NT2/D1 (cell line): ENCODE measurements around the gene DIP2C.

Source experiments
- SUZ12 ChIP-seq: IDR thresholded peaks from 2 replicates; pipeline ENCODE4 v1.6.1; 2011; ENCODE audit not compliant: insufficient read length, insufficient read depth; ENCODE audit errors: extremely low read depth
- YY1 ChIP-seq: IDR thresholded peaks from 2 replicates; pipeline ENCODE4 v1.6.1; 2011; ENCODE audit not compliant: insufficient read length, insufficient read depth
- ZNF274 ChIP-seq: IDR thresholded peaks from 2 replicates; pipeline ENCODE4 v1.6.1; 2011; ENCODE audit warnings: mild to moderate bottlenecking, low read depth, low read length

DNA sequence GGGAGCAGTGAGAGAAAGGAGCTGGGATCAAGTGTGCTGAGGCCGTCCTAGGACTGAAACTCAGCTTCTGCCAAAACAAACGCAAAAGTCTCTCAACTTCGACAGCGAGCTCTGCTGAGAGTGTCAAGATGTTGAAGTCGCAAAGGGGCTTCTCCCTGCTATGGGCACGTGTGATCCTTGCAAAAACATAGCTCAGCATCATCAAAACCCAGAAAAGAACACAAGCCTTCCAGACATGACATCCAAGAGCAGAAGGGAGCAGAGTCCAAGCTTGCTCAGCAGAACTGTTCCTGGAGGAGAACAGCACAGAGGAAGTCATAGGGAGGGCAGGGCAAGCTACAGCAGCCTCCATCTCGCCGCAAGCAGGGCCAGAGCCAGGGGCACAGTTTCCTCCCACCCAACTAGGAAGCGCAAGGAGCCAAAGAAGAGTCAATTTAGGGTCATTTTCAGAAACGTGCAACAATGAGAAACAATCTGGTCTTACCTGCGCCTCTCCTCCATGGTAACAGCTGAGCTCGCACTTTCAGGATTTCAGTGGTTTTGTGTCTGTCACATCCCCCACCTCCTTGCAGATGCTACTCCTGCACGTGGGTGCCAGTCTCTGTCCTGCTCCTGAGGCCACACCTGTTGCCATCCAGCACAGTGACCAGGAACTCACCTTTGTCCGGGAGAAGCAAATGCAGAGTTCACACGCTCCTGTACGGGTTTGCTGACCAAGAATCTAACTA, 113.9 kb downstream of the DIP2C start:
- TF ChIP-seq YY1 (no peak), ZNF274 (no peak), SUZ12 (no peak)
